HG03196 (cell line): ENCODE measurements around the gene TLR9.

Source experiments
- ATAC-seq: cut with Tn5 transposase; IDR thresholded peaks from one replicate; pipeline ENCODE4 v1.9.1; 2021; ENCODE audit not compliant: unreplicated experiment

Gene TLR9

DNA sequence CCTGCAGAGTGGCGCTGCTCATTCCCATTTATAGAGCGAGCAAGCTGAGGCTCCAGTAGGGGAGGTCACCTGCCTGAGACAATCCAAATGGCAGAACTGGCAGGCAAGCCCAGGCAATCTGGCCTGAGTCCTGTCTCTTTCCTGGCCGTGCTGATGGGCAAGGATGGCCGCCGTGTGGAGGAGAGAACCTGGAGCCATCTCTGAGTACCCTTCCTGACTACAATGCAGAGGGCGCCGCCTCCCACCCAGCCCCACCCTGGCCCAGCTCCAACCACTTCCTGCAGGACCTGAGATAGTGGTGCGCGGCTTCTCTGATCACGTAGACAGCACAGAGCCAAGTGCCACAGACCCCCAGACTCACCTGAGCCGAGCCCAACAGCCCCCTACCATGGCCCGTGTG, 7.0 kb downstream of the TLR9 start:
- no peak for ATAC-seq

DNA sequence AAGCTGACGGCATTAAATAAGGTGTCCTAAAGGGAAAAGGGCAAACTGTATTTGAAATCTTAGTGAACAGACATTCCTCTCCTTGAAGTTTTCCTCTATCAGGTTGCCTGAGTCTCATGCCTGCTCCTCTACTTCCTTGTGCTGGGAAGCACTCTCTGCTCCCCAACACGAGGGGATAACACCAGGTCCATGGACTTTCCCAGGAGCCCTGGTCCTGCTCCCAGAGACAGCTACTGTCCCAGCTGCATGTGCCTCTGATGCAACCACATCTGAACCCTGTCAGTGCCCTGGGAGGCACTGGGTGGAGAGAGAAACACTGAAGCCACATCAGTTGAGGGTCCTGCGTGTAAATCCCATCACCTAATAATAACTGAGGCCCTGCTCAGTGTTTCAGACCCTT, 7.4 kb downstream of the TLR9 start:
- ATAC-seq: no peak

DNA sequence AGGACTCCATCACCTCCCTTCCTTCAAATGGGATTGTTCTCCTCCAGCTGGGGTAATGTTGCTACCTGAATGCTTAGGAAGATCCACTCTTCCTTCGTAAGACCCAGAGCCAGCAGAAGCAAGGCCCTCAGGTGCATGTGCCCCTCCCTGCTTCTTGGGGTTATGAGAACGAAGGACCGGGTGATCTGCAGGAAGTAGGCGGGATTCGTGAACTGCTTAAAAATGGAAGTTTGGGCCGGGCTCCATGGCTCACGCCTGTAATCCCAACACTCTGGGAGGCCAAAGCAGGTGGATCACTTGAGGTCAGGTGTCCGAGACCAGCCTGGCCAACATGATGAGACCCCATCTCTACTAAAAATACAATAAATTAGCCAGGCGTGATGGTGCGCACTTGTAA, 8.0 kb downstream of the TLR9 start:
- no peak for ATAC-seq

DNA sequence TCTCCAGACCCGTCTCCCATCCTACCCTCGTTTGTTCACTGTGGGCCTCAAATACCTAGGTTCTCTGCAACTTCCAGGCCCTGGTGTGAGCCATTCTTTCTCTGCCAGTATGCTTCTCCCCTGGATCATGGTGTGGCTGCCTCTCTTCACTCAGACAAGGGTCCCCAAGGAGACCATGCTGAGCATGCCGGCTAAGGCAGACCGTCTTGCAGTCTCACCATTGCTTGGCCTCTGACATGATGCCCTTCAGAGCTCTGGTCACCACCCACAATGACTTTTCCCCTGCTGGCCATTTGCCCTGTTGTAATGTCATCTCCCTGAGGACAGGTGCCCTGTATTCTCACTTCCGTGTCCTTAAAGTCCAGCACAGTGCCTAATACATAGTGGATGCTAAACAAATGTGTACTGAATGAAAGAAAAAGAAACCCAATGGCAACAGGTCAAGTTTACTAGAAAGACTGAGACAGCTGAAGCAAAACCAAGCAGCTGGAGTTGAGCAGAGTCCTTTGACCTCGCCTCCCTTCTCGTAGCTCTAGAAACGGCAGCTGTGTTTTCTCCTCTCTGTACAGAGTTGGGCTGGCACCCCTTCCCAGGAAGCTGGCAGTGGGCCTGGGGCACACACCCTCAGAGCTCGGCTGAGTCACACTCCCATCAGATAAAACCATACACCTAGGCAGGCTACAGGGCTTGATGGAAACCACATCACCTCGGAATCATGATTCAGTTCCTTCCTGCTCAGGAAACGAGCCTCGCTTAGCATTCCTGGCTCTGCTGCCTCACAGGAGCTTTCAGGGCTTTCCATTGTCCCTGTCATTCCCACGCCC, 8.6 kb downstream of the TLR9 start:
- ATAC-seq: no peak

DNA sequence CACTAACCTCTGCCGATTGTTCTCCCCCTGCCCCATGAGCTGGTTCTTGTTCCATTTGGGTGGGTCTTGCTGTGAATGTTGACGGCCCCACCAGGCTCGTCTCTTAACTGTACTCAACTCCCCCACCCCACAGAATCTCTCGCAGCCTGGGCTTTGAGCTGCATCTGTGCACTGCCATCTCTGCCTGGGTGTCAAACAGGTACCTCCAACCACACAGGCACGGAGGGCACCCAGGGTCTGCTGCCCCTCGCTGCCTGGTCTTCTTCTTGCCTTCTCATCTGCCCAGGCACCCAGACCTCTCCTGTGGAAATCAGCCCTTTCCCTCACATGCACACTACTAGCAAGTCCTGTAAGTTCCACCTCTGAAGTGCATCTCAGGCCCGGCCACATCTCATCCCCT, 10.1 kb downstream of the TLR9 start:
- ATAC-seq: no peak

DNA sequence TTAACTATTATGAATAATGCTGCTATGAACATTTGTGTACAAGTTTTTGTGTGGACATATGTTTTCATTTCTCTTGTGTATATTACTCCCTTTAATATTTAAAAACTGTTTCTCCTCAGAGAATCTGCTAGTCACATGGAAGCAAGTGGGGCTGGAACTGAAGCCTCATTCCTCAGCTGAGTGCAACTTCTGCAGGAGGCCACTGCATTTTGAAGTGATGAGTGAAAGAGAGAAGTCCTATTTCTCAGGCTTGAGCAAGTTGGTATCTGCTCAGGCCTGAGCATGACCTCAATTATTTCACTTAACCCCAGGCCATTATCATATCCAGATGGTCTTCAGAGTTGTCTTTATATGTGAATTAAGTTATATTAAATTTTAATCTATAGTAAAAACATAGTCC, 11.5 kb downstream of the TLR9 start:
- no peak for ATAC-seq

DNA sequence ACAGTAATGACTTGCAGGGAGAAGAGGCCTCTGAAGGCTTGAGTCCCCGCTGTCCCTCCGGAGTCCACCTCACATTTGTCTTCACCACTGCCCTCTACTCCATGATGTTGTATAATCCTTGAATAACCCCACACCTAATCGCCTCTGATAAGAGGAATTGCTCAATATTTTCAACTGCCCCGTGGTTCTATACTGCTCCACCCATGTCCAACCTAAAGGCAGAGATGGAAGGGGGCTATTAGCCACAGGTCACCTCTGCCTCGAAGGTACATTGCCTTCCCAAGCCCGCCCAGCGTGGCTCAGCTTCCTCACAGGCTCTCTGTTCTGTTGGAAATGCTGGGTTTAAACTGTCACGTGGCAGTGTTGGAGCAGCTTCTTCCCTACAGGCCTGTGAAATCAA, 12.4 kb downstream of the TLR9 start:
- no peak for ATAC-seq

DNA sequence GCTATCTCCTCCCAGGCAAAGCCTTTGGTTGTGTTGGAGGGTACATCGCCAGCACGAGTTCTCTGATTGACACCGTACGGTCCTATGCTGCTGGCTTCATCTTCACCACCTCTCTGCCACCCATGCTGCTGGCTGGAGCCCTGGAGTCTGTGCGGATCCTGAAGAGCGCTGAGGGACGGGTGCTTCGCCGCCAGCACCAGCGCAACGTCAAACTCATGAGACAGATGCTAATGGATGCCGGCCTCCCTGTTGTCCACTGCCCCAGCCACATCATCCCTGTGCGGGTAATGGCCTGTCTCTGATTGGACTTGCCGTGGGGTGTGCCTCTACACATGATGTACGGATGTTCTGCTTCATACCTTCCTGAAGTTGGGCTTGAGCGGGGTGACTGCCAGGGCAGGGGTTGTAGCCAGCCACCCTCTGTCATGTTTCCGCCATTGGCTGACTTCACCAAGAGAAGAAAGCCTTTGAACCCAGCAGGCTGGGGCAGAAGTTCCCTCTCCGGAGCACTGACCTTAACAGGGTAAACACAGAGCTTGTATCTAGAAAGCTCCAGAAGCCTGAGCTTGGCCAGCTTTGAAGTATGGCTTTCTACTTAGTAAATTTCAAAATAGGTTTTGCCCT, 14.1 kb downstream of the TLR9 start:
- ATAC-seq: no peak

DNA sequence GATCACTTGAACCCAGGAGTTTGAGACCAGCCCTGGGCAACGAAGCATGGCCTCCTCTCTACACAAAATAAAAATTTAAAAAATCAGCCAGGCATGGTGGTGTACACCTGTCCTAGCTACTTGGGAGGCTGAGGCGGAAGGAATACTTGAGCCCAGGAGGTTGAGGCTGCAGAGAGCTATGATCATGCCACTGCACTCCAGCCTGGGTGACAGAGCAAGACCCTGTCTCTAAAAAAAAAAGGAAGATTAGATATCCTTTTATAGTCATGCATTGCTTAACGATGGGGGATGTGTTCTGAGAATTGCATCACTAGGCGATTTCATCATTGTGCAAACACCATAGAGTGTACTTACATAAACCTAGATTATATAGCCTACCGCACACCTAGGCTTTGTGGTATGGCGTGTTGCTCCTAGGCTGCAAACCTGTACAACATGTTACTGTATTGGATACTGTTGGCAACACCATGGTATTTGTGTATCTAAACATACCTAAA, 14.8 kb downstream of the TLR9 start:
- no peak for ATAC-seq

DNA sequence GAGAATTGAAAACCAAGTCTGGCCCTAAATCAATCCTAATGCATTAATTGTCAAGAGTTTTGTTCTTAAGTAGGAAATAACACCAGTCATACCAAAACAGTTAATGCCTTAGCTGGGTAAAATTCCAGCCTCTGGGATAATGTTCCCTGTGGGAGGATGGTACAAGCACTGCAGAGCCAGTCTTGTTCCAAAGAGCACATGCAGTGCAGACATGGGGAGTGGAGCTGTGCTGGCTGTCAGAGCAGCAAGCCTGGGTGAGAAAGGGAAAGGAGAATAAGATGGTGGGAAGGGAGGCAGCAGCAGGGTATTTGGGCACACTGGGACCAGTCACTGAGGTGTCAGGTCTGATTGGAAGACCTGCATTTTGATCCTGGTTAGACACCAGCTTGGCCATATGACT, 15.4 kb downstream of the TLR9 start:
- ATAC-seq: no peak

DNA sequence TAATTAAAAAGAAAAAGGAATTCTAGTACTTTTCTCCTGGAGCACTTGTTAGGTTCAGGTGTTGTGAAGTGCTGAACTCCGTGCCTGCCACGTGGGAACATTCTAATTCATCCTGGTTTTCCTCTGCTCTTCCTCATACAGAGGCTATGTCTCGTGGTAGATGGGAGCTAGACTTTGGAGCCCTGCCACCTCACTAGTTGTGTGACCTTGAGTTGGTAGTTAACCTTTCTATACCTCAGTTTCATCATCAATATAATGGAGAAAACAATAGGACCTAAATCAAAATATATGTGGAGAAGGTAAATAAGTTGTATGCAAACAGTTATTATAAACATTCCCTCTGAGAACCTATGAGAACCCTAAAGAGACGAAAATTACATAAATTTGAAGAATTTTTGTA, 16.9 kb downstream of the TLR9 start:
- no peak for ATAC-seq

DNA sequence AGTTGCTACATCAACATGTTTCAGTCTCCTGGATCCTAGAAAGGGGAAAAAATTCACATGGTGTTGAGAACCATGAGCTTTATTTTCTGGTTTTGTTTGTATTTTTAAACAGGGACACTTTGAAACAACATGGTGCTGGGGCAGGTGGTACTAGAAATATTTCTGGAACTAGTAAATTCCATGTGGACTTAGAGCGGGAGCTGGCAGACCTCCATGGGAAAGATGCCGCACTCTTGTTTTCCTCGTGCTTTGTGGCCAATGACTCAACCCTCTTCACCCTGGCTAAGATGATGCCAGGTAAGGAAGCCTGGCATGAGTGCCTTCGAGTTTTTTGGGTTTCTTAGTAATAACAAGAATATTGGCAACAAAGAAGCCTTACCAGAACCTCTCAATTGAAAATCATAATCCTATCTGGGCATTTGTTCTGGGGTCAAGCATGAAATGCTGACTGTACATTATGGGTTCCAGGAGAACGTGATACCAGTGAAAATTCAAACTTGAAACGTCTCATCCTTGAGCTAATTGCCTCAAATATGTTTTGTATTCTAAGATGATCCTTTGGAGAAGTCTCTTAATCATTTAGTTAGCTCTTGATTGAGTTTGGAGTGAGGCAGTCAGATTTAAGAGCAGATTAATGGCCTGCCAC, 19.6 kb downstream of the TLR9 start:
- ATAC-seq: no peak

DNA sequence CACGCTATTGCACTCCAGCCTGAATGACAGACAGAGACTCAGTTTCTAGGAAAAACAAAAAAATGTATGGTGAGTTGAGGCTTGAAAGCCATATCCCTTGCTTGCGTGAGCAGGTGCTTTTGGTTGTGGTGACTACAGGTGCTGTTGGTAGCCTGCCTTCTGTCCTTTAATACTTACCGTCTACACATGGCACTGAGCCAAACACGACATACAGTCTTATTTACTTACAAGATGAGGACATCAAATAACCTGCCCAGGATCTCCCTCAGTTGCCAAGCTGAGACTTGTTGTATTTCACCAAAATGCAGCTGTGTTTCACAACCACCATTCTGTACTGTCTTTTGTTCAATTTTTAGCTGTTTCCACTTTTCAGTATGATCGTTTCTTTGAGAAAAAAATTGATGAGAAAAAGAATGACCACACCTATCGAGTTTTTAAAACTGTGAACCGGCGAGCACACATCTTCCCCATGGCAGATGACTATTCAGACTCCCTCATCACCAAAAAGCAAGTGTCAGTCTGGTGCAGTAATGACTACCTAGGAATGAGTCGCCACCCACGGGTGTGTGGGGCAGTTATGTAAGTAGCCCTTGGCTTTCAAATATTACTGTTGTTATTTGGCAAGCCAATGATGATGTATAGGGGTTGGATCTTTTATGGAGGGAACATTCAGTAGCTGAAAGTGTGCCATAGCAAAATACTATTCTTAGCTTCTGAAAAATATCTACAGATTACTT, 20.9 kb downstream of the TLR9 start:
- ATAC-seq: no peak

DNA sequence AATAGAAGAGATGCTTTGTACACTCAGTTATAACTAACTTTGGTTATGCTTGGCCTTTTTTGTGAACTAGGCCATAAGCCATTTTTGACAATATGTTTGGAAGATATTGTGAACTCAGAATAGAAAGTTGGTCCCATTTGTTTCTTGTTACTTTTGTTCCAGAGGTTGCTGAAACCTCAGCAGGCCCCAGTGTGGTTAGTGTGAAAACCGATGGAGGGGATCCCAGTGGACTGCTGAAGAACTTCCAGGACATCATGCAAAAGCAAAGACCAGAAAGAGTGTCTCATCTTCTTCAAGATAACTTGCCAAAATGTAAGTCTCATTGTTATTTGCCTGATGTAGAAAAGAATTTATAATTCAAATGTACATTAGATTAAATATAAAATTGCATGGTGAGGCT, 21.7 kb downstream of the TLR9 start:
- no peak for ATAC-seq

DNA sequence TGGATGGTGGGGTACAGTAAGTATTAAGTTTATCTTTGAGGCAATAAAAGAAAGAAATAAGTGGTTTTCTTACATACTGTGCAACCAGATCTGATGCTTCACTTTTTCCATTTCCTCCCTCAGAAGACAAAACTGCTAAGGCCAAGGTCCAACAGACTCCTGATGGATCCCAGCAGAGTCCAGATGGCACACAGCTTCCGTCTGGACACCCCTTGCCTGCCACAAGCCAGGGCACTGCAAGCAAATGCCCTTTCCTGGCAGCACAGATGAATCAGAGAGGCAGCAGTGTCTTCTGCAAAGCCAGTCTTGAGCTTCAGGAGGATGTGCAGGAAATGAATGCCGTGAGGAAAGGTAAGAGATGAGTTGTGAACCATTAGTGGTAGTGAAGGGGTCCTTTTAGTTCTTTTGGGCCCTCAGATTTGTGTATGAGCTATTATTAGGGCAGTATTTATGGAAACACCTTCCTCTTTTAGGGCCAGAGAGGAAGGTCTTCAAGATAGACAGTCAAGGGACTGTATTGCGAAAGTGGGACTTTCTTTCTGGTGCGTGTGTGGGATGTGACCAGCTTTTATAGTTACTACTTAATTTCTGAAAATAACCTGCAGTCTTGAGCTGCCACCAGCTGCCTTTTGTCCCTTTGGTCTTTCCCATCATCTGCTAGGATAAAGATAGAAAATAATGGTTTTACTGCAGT, 22.9 kb downstream of the TLR9 start:
- ATAC-seq: no peak

DNA sequence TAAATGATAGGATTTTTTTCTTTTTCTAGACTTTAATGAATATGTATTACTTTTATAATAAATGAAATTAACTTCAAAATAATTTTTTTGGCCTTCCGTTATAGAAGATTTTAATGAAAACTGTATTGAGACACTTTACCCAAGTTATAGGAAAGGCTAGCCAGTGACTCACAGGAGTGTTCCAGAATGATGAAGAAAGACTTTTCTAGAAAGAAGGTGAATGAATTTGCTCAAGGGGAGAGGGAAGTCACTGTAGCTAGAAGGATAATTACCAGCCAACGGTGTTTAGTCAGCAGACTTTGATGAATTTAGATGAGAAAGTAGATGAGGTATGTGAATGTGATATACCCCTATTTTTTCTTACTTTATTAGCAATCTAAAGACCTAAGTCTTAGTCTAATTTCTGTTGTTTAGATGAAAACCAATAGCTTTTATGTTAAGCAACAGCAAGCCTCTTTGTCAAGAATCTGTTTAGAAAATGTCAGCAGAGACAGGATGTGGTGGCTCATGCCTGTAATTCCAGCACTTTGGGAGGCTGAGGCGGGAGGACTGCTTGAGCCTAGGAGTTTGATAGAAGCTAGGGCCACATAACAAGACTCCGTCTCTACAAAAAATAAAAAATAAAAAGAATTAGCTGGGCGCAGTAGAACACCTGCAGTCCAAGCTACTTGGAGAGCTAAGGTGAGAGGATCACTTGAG, 24.3 kb downstream of the TLR9 start:
- no peak for ATAC-seq

DNA sequence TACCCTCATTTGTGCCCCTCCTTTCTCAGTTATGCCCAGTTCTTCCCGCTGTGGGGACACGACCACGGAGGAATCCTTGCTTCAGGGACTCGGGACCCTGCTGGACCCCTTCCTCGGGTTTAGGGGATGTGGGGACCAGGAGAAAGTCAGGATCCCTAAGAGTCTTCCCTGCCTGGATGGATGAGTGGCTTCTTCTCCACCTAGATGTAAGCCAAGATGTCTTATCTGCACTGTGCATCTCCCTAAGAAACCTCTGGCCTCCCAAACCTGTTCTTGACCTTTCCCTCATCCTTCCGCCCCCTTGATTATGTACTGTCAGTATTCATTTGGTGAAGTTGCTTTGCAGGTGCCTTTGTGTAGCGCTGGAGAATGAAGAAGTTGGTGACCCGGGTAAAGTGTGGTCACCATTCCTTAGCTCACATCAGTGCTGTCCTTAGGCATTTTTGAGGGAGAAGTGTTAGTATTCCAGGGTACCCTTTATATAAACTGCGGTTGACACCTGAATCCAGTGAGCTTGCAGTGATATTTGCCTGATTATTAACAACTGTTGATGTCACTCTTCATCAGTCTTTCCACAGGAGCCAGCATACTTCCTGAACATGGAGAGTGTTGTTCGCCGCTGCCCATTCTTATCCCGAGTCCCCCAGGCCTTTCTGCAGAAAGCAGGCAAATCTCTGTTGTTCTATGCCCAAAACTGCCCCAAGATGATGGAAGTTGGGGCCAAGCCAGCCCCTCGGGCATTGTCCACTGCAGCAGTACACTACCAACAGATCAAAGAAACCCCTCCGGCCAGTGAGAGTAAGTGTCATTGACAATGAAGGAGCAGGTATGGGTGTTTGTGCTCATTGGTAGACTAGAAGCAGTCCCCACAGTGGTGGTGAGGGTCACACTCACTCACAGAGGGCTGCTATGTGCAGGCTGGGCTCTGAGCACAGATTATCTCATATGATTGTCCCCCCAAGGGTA, 26.5 kb downstream of the TLR9 start:
- no peak for ATAC-seq

DNA sequence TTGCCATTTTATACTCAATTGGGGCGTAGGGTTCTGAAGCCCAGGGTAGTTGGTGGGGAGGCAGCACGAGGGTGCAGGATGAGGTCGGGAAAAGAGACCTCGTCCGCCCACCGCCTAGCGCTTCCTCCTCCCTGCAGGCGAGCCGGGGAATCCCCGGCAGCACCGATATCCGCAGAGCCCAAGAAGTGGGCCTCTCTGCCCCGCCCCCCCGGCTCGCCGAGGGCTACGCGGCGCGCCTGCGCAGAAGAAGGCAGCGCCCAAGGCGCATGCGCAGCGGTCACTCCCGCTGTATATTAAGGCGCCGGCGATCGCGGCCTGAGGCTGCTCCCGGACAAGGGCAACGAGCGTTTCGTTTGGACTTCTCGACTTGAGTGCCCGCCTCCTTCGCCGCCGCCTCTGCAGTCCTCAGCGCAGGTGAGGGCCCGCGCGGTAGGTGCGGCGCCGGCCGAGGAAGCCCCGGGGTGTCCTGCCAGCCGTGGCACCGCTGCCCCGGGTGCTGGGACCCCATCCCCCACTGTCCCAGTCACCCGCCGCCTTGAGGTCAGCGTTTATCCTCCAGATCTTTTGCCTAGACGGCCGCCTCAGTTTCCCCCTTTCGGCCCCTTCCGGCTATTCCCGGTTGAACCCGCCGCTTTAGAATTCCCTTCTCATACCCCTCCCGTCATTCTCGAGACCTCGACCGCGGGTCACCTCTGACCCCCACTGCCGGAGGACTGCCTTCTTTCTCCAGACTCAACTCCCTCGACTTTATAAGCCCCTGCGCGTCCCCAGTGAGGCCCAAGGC, 27.4 kb downstream of the TLR9 start, which contains the start of gene ALAS1:
Gene ALAS1, plus strand, starts transcription at position 319 of the 784 bp plus-strand sequence. CDS start 1,082 bp downstream, outside the sequence.
- ATAC-seq: peak; percentile 84
